Muscle layer of colon (tissue), 2 donors: ENCODE measurements around the gene YJU2.

Source experiments
- H3K27ac ChIP-seq: one replicate; pipeline ENCODE4 v1.7.0; 2013; ENCODE audit warnings: low read depth, mild to moderate bottlenecking, low read length, moderate library complexity
- H3K27me3 ChIP-seq, 2 donors: one replicate each; pipeline ENCODE4 v1.7.0; 2013; ENCODE audit warnings: low read length in 2 of 2, mild to moderate bottlenecking in 2 of 2; ENCODE audit not compliant: insufficient read depth in 2 of 2, control insufficient read depth in 1 of 2
- H3K36me3 ChIP-seq: one replicate; pipeline ENCODE4 v1.7.0; 2013; ENCODE audit warnings: mild to moderate bottlenecking, low read length; ENCODE audit not compliant: insufficient read depth
- H3K4me1 ChIP-seq: one replicate; pipeline ENCODE4 v1.7.0; 2013; ENCODE audit warnings: mild to moderate bottlenecking, low read length; ENCODE audit not compliant: insufficient read depth
- H3K4me3 ChIP-seq, 2 donors: one replicate each; pipeline ENCODE4 v1.7.0; 2013; ENCODE audit warnings: low read length in 2 of 2, low read depth in 1 of 2, mild to moderate bottlenecking in 1 of 2, moderate library complexity in 1 of 2
- H3K9ac ChIP-seq: one replicate; pipeline ENCODE4 v1.7.0; 2013; ENCODE audit warnings: low read length
- H3K9me3 ChIP-seq: one replicate; pipeline ENCODE4 v1.7.0; 2013; ENCODE audit warnings: mild to moderate bottlenecking, low read length
- donor health status: abdominal sarcoma.
- donor health status: Adenocarcinoma of cecum.

Gene YJU2

DNA sequence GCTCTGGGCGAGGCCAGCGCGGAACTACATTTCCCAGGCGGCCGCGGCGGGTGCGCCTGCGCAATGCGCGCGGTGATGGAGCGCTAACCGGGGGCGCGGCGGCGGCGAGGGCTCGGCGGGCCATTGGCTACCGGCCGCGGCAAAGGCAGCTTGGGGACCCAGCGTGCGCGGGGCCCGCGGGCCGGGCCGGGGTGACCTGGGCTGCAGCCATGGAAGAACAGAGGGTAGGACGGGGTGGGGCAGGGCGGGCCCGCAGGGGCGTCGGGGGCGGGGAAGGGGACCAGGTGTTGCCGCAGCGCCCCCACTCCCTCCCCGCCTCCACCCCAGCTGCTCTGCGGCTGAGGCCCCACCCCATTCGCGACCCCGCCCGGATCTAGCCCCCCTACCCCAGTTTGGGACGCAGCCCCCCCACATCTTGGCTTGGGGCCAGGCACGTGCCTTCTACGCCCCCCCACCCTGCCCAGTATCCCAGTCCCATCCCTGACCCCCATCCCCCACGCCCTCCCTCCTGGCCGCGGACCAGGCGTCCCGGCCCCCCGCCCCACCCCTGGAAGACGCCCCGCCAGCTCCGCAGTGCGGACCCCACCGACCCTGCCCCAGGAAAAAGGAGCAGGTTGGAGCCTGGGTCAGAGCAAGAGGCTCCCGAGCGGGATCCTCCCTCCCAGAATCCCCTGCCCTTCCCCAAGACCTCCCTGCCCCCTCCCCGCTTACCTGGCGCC is 57.8 kb downstream of the YJU2 start, which contains the start of gene FSD1:
TSS of gene FSD1 (plus strand) at position 61 of the 719 bp plus-strand sequence. CDS start at position 210, 149 bp downstream.
- Histone ChIP-seq H3K4me1 (no peaks in the 10 kb centered on the region), H3K9ac (no peak within 1 kb of the TSS), H3K27me3 (peaks cover 4 to 15% of the 10 kb centered on the region in 2 donors), H3K4me3 (peak within 1 kb of the TSS in 1 of 2 donors; percentile 1), H3K9me3 (no peaks in the 10 kb centered on the region), H3K27ac (no peak within 1 kb of the TSS), H3K36me3 (no peaks in the 10 kb centered on the region)

DNA sequence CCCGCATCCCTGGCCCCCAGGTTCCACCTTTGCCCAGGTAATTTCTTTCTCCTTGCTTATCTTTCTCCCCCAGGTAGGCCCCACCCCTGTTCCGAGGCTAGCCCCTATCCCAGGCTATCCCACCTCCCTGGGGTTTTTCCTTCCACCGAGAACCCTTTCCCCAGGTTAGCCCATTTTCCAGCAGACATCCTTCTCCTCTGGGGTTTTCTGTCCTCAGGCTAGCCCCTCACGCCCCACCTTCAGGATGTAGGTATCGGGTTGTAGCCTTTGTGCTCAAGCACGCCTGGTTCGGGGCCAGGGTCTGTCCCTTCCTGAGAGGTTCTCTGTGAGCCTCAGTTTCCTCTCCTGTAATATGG is 58.4 kb downstream of the YJU2 start:
- peaks cover 4 to 15% of the 10 kb centered on the region in 2 donors for H3K27me3 ChIP-seq
- no peaks in the 10 kb centered on the region for H3K4me1 ChIP-seq
- no peak overlapping the region for H3K27ac ChIP-seq
- no peak overlapping the region for H3K4me3 ChIP-seq
- no peaks in the 10 kb centered on the region for H3K9me3 ChIP-seq
- H3K36me3 ChIP-seq: no peaks in the 10 kb centered on the region
- H3K9ac ChIP-seq: no peak overlapping the region

DNA sequence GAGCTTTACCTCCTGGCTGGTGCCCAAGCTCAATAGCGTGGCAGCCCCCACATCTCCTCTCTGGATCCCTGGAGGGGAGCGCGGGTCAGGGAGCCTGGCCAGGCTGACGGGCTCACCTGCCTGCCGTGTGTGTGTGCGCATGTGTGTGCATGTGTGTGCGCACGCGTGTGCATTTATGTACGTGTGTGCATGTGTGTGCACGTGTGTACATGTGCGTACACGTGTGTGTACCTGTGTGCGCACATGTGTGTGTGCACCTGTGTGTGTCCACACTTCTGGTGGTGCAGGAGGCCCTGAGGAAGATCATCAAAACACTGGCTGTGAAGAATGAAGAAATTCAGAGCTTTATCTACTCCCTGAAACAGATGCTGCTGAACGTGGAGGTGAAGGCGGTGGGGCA is 58.8 kb downstream of the YJU2 start:
- no peak overlapping the region for H3K27ac ChIP-seq
- H3K9ac ChIP-seq: no peak overlapping the region

DNA sequence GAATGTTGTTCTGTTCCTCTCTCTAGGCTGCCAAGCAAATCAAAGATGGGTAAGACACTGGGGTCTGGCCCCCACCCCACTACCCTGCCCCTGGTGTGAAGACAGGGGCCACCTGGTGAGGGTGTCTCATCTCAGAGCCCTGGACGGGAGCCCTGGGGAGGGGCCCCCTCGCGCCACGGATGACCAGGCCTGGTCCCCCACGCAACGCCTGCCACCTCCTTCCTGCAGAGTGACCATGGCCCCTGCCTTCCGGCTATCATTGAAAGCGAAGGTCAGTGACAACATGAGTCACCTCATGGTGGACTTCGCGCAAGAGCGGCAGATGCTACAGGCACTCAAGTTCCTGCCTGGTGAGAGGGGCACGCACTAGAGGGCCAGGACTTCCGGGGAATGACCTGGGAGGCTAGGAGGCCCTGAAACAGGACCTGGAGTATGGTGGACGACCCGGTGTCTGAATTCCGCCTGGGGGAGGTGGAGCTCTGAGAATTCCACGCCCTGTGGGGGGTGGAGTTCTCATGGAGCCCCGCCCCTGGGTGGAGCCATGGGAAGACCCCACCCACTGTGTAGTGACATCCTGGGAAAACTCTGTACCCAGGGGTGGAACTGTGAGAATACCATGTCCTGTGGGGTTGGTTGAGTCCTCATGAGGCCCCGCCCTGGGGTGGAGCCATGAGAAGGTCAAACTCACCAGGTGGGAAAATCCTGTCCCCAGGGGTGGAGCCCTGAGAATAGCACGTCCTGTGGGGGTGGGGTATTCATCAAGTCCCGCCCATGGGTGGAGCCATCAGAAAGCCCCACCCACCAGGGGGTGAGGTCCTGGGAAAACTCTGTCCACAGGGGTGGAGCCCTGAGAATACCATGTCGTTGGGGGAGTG is 63.6 kb downstream of the YJU2 start:
- H3K9me3 ChIP-seq: no peaks in the 10 kb centered on the region
- H3K4me3 ChIP-seq: no peak overlapping the region
- peaks cover 0 to 2% of the 10 kb centered on the region in 2 donors for H3K27me3 ChIP-seq
- H3K36me3 ChIP-seq: no peaks in the 10 kb centered on the region
- H3K27ac ChIP-seq: no peak overlapping the region
- no peaks in the 10 kb centered on the region for H3K4me1 ChIP-seq
- H3K9ac ChIP-seq: no peak overlapping the region

More for the DNA sequence above, 58.8 kb downstream of the YJU2 start:
- Histone ChIP-seq H3K9me3 (no peaks in the 10 kb centered on the region), H3K27me3 (peaks cover 4 to 15% of the 10 kb centered on the region in 2 donors), H3K4me3 (no peak overlapping the region), H3K36me3 (no peaks in the 10 kb centered on the region), H3K4me1 (no peaks in the 10 kb centered on the region)

DNA sequence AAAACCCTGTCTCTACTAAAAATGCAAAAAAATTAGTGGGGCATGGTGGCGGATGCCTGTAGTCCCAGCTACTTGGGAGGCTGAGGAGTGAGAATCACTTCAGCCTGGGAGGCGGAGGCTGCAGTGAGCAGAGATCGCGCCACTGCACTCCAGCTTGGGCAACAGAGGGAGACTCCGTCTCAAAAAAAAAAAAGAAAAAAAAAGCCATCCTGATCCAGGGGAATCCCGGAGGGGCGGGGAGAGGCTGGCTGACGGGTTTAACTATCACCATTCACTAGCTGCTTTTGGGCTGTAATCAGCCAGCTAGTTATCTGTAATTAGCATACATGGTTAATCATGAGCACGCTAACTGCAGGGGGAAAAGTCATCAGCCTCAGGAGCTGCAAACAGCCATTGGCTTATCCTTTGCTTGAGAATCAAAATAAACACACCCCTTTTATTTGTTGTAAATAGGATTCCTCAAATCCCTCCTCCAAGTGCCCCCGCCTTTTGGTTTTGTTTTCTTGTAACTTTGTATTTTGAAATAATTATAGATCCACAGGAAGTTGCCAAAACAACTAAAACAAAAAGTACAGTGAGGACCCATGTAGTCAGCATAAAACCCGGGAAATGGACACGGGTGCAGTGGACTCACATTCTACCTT is 67.1 kb downstream of the YJU2 start:
- no peak overlapping the region for H3K4me3 ChIP-seq
- H3K36me3 ChIP-seq: no peaks in the 10 kb centered on the region
- no peaks in the 10 kb centered on the region for H3K27me3 ChIP-seq
- no peaks in the 10 kb centered on the region for H3K9me3 ChIP-seq
- no peak overlapping the region for H3K9ac ChIP-seq
- H3K27ac ChIP-seq: no peak overlapping the region
- no peaks in the 10 kb centered on the region for H3K4me1 ChIP-seq

DNA sequence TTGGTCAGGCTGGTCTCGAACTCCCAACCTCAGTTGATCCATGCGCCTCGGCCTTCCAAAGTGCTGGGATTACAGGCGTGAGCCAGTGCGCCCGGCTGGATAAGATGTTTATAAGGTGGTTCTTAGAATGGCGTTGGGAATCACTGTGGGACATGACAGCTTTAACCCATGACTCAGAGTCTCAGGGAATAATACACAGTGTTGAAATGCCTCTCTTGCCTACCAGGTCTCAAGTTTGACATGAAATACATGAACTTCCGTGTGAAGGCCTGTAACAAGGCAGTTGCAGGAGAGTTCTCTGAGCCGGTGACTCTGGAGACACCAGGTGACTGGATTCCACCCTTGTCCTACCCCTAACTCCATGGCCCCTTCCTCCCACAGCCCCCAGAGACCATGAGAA is 70.1 kb downstream of the YJU2 start:
- H3K9me3 ChIP-seq: no peaks in the 10 kb centered on the region
- H3K4me1 ChIP-seq: no peaks in the 10 kb centered on the region
- H3K36me3 ChIP-seq: no peaks in the 10 kb centered on the region
- no peak overlapping the region for H3K4me3 ChIP-seq
- H3K27ac ChIP-seq: no peak overlapping the region
- no peak overlapping the region for H3K9ac ChIP-seq
- H3K27me3 ChIP-seq: no peaks in the 10 kb centered on the region

DNA sequence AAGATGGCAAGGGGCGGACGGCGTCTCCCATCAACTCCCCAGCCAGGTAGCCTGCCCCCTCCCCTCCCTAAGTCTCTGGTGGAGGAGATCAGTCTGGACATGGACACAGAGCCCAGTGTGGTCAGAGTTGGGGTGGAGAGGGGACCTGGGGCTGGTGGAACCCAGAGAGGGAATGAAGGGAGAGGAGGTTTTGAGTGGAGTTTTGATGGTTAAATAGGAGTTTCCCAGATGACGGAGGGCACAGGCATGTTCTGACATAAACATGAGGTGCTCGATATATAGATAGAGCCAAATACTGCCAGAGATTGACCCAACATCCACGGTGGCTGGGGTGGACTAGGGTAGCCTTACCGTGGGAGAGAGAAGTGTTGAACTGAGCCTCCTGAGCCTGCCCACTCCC is 71.6 kb downstream of the YJU2 start:
- Histone ChIP-seq H3K4me3 (no peak overlapping the region), H3K27ac (no peak overlapping the region), H3K36me3 (no peaks in the 10 kb centered on the region), H3K27me3 (no peaks in the 10 kb centered on the region), H3K9ac (no peak overlapping the region), H3K4me1 (no peaks in the 10 kb centered on the region), H3K9me3 (no peaks in the 10 kb centered on the region)
